ENCODE measurements around the gene CSF2RB. TPM values are rescaled to one million over a fixed set of nuclear protein-coding genes. Genes with fewer than 3 reads are reported as not detected.

CSF2RB gene
- total and polyA plus RNA-seq, 9 donors: 0.53 to 2.3 (median 1.8) TPM

- H3K36me3 ChIP-seq: no peaks in the 10 kb centered on the region
- TF ChIP-seq CTCF (IDR thresholded peaks at IDR 0.05) (no peak), EP300 (IDR thresholded peaks at IDR 0.05) (no peak), POLR2A (IDR thresholded peaks at IDR 0.05) (no peak)
- H3K9me3 ChIP-seq: no peaks in the 10 kb centered on the region
- no peak overlapping the region for H3K27ac ChIP-seq
- no peaks in the 10 kb centered on the region for H3K27me3 ChIP-seq
- H3K4me3 ChIP-seq: no peak overlapping the region
- intact Hi-C loops (cut with DNase I): no loop called here
- no peak for DNase-seq
- H3K4me1 ChIP-seq (ENCODE audit: insufficient read depth): no peaks in the 10 kb centered on the region
Observed at GRCh38 chr22:36910461-36910860, 3.0 kb upstream of the CSF2RB start.

- no peak overlapping the region for H3K27ac ChIP-seq
Observed at GRCh38 chr22:36911887-36912661, 1.4 kb upstream of the CSF2RB start.

GRCh38 chr22:36912694-36913426 is 568 bp upstream of the CSF2RB start:
- no peaks in the 10 kb centered on the region for H3K4me1 ChIP-seq (ENCODE audit: insufficient read depth)
- no peaks in the 10 kb centered on the region for H3K9me3 ChIP-seq
- no peak overlapping the region for H3K27ac ChIP-seq
- no peak for DNase-seq
- H3K36me3 ChIP-seq: no peaks in the 10 kb centered on the region
- TF ChIP-seq CTCF (IDR thresholded peaks at IDR 0.05): no peak
- no peak for TF ChIP-seq POLR2A (IDR thresholded peaks at IDR 0.05)
- no peak for TF ChIP-seq EP300 (IDR thresholded peaks at IDR 0.05)
- no peaks in the 10 kb centered on the region for H3K27me3 ChIP-seq
- intact Hi-C loops (cut with DNase I): no loop called here
- WGBS, 3 donors: 64 to 77% (median 67%) methylated on average over 8 of the region's 8 CpGs
- H3K4me3 ChIP-seq: no peak overlapping the region

More at GRCh38 chr22:36911887-36912661, 1.4 kb upstream of the CSF2RB start:
- no peak for DNase-seq
- no peaks in the 10 kb centered on the region for H3K27me3 ChIP-seq
- H3K36me3 ChIP-seq: no peaks in the 10 kb centered on the region
- no peak for TF ChIP-seq EP300 (IDR thresholded peaks at IDR 0.05)
- TF ChIP-seq CTCF (IDR thresholded peaks at IDR 0.05): no peak
- TF ChIP-seq POLR2A (IDR thresholded peaks at IDR 0.05): no peak
- intact Hi-C loops (cut with DNase I): no loop called here
- H3K9me3 ChIP-seq: no peaks in the 10 kb centered on the region
- WGBS, 3 donors: 65 to 69% (median 66%) methylated on average over 13 of the region's 13 CpGs
- H3K4me1 ChIP-seq (ENCODE audit: insufficient read depth): no peaks in the 10 kb centered on the region
- no peak overlapping the region for H3K4me3 ChIP-seq

- H3K36me3 ChIP-seq: no peaks in the 10 kb centered on the region
- no peaks in the 10 kb centered on the region for H3K9me3 ChIP-seq
- TF ChIP-seq EP300 (IDR thresholded peaks at IDR 0.05) (no peak), CTCF (IDR thresholded peaks at IDR 0.05) (no peak), POLR2A (IDR thresholded peaks at IDR 0.05) (no peak)
- intact Hi-C loops (cut with DNase I): no loop called here
- no peaks in the 10 kb centered on the region for H3K4me1 ChIP-seq (ENCODE audit: insufficient read depth)
- no peaks in the 10 kb centered on the region for H3K27me3 ChIP-seq
- 87 to 100% (median 96%) methylated on average over 1 of the region's 1 CpG for WGBS, 3 donors
- no peak overlapping the region for H3K4me3 ChIP-seq
- no peak for DNase-seq
- H3K27ac ChIP-seq: no peak overlapping the region
Observed at GRCh38 chr22:36914390-36914752, 943 bp downstream of the CSF2RB start.
